ENCODE data around the gene OR52D1. TPM values are rescaled to one million over a fixed set of nuclear protein-coding genes. Genes with fewer than 3 reads are reported as not detected.

Gene OR52D1
- total RNA-seq, 4 donors from 2014 or later = not detected

DNA sequence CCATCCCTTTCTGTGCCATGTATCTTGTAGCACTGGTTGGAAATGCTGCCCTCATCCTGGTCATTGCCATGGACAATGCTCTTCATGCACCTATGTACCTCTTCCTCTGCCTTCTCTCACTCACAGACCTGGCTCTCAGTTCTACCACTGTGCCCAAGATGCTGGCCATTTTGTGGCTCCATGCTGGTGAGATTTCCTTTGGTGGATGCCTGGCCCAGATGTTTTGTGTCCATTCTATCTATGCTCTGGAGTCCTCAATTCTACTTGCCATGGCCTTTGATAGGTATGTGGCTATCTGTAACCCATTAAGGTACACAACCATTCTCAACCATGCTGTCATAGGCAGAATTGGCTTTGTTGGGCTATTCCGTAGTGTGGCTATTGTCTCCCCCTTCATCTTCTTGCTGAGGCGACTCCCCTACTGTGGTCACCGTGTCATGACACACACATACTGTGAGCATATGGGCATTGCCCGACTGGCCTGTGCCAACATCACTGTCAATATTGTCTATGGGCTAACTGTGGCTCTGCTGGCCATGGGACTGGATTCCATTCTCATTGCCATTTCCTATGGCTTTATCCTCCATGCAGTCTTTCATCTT lies 414 bp downstream of the OR52D1 start:
- Histone ChIP-seq H3K9me3 (no peaks in the 10 kb centered on the region), H3K4me3 (no peak overlapping the region), H3K36me3 (no peaks in the 10 kb centered on the region), H3K27me3 (no peaks in the 10 kb centered on the region), H3K4me1 (no peaks in the 10 kb centered on the region), H3K27ac (no peak overlapping the region)
- WGBS, 2 donors (ENCODE audit: low coverage in 1 of 2) = 100% methylated on average over 2 of the region's 4 CpGs; no CpG with 5 or more reads in 1 of the 2 donors
- no peak for ATAC-seq
- TF ChIP-seq POLR2AphosphoS5 (IDR thresholded peaks at IDR 0.05) = no peak
- no peak for TF ChIP-seq POLR2A (IDR thresholded peaks at IDR 0.05)
- TF ChIP-seq, protein P1, sequence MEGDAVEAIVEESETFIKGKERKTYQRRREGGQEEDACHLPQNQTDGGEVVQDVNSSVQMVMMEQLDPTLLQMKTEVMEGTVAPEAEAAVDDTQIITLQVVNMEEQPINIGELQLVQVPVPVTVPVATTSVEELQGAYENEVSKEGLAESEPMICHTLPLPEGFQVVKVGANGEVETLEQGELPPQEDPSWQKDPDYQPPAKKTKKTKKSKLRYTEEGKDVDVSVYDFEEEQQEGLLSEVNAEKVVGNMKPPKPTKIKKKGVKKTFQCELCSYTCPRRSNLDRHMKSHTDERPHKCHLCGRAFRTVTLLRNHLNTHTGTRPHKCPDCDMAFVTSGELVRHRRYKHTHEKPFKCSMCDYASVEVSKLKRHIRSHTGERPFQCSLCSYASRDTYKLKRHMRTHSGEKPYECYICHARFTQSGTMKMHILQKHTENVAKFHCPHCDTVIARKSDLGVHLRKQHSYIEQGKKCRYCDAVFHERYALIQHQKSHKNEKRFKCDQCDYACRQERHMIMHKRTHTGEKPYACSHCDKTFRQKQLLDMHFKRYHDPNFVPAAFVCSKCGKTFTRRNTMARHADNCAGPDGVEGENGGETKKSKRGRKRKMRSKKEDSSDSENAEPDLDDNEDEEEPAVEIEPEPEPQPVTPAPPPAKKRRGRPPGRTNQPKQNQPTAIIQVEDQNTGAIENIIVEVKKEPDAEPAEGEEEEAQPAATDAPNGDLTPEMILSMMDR (IDR thresholded peaks at IDR 0.05) = no peak
- TF ChIP-seq EP300 (IDR thresholded peaks at IDR 0.05) = no peak

- H3K9me3 ChIP-seq = no peaks in the 10 kb centered on the region
- no peaks in the 10 kb centered on the region for H3K27me3 ChIP-seq
- no peak for ATAC-seq
- no peaks in the 10 kb centered on the region for H3K4me1 ChIP-seq
- TF ChIP-seq EP300 (IDR thresholded peaks at IDR 0.05) (no peak), POLR2A (IDR thresholded peaks at IDR 0.05) (no peak), POLR2AphosphoS5 (IDR thresholded peaks at IDR 0.05) (no peak)
- TF ChIP-seq, protein P1 (IDR thresholded peaks at IDR 0.05) = no peak
- H3K27ac ChIP-seq = no peak overlapping the region
- H3K4me3 ChIP-seq = no peak overlapping the region
- H3K36me3 ChIP-seq = no peaks in the 10 kb centered on the region
- 20 to 25% methylated on average over 3 of the region's 5 CpGs for WGBS, 2 donors (ENCODE audit: low coverage in 1 of 2)
Observed at GRCh38 chr11:5489576-5490357, 1.3 kb downstream of the OR52D1 start.

DNA sequence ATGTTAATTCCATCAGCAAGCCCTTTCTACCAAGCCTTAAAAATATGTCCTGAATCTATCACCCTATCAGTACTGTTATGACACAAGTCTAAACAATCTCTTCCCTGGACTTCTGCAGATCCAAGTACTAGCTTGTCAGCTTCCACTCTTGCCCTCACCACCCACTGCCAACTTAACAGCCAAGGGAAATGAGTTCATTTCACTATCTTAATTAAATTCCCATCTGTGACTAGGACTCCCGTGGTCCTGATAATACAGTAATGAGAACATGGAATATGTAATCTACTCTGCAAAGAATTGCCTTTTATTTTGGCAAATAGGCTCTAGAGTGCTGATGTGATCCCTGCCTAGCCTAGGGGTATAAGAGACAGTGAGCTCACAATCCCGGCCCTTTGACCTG lies 11.2 kb downstream of the OR52D1 start:
- TF ChIP-seq POLR2A (IDR thresholded peaks at IDR 0.05) (no peak), EP300 (IDR thresholded peaks at IDR 0.05) (no peak), POLR2AphosphoS5 (IDR thresholded peaks at IDR 0.05) (no peak)
- TF ChIP-seq, protein P1 (IDR thresholded peaks at IDR 0.05) = no peak
- H3K9me3 ChIP-seq = no peaks in the 10 kb centered on the region
- no peak overlapping the region for H3K27ac ChIP-seq
- WGBS, 2 donors (ENCODE audit: low coverage in 1 of 2) = 42 to 75% methylated on average over 2 of the region's 2 CpGs
- H3K36me3 ChIP-seq = no peaks in the 10 kb centered on the region
- no peak for ATAC-seq
- H3K4me3 ChIP-seq = no peak overlapping the region
- no peaks in the 10 kb centered on the region for H3K27me3 ChIP-seq
- H3K4me1 ChIP-seq = no peaks in the 10 kb centered on the region

DNA sequence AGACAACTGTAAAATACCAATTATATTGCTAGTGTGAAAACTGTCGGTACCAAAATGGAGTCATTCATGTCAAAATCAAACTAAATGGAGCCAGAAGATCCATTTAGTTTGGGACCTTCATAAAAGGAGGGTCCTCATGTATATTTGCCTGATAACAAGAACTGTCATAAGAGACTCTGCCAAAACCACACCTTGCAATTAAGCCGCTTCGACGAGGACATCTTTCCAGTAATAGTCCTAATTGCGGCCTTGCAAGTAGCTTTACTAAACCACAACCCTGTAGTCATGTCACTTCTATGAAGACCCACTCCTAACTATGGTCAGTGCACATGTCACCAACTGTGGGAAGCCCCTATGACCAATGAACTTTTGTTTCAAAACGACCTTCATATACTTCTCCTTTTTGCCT lies 11.9 kb downstream of the OR52D1 start:
- no peak for ATAC-seq
- Histone ChIP-seq H3K4me3 (no peak overlapping the region), H3K36me3 (no peaks in the 10 kb centered on the region), H3K27me3 (no peaks in the 10 kb centered on the region), H3K27ac (no peak overlapping the region), H3K9me3 (no peaks in the 10 kb centered on the region), H3K4me1 (no peaks in the 10 kb centered on the region)
- WGBS, 2 donors (ENCODE audit: low coverage in 1 of 2) = 81 to 88% methylated on average over 5 to 6 of the region's 6 CpGs
- TF ChIP-seq EP300 (IDR thresholded peaks at IDR 0.05) = no peak
- no peak for TF ChIP-seq POLR2AphosphoS5 (IDR thresholded peaks at IDR 0.05)
- TF ChIP-seq, protein P1 (IDR thresholded peaks at IDR 0.05) = no peak

Measured in gastroesophageal sphincter (tissue), 4 donors.